ENCODE data around the gene BNIP5. TPM values are rescaled to one million over a fixed set of nuclear protein-coding genes. Genes with fewer than 3 reads are reported as not detected.
A peak's percentile ranks its signal among the peaks of the same experiment; 100 is the strongest.

BNIP5 gene
- total and polyA plus RNA-seq, 2 of the 13 experiments (the other 11 are each of a cell fraction or from before 2014, with no cell fraction given), result not detected

- intact Hi-C loops (cut with micrococcal nuclease; ENCODE audit: unreplicated experiment), result no loop called here
- 69% methylated on average over 14 of the region's 14 CpGs for WGBS (ENCODE audit: low lambda C conversion rate)
- Histone ChIP-seq H3K4me2 (ENCODE audit: low read depth, low read length) (no peak overlapping the region), H3K79me2 (ENCODE audit: insufficient read depth, low read length) (no peaks in the 10 kb centered on the region), H3K9me3 (ENCODE audit: low read length) (no peaks in the 10 kb centered on the region), H4K20me1 (ENCODE audit: insufficient read depth, low read length) (no peaks in the 10 kb centered on the region), H3K4me3 (replicated peaks in 1 of 3; ENCODE audit: insufficient read depth in 1 of 3, low read depth in 2 of 3, low read length in 3 of 3) (no peak overlapping the region), H3K27ac (ENCODE audit: extremely low read length, insufficient read depth, low read length) (no peak overlapping the region), H3K4me1 (ENCODE audit: insufficient read depth, low read length) (peaks cover 11% of the 10 kb centered on the region), H3K27me3 (ENCODE audit: control insufficient read depth in 1 of 2, insufficient read depth in 2 of 2, low read length in 2 of 2) (peaks cover 4 to 45% of the 10 kb centered on the region in 2 experiments; a peak in 4 of 5 replicates), H3K9ac (ENCODE audit: insufficient read depth, low read depth, low read length) (no peak overlapping the region), H3K36me3 (replicated peaks in 1 of 2; ENCODE audit: control insufficient read depth in 1 of 2, insufficient read depth in 2 of 2, low read length in 2 of 2) (no peaks in the 10 kb centered on the region; a peak in 1 of 5 replicates), H2AFZ (ENCODE audit: low read length) (no peak overlapping the region)
- ChIA-PET CTCF (ENCODE audit: low intra/inter-chr PET ratio, low total read pairs) (no interaction called here), POLR2A (no interaction called here)
- no peak for TF ChIP-seq MYNN (CRISPR knock-in tag; IDR thresholded peaks at IDR 0.05; ENCODE audit: low read depth)
- TF ChIP-seq, protein P1, sequence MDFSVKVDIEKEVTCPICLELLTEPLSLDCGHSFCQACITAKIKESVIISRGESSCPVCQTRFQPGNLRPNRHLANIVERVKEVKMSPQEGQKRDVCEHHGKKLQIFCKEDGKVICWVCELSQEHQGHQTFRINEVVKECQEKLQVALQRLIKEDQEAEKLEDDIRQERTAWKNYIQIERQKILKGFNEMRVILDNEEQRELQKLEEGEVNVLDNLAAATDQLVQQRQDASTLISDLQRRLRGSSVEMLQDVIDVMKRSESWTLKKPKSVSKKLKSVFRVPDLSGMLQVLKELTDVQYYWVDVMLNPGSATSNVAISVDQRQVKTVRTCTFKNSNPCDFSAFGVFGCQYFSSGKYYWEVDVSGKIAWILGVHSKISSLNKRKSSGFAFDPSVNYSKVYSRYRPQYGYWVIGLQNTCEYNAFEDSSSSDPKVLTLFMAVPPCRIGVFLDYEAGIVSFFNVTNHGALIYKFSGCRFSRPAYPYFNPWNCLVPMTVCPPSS (IDR thresholded peaks at IDR 0.05), result 0 out of 2 replicates have a peak, but pooled peaks have one; percentile 28
- FAIRE-seq (no peak), ATAC-seq (peak; percentile 42), DNase-seq (ENCODE audit: low spot score) (no peak)
- no TSS peak for BruUV-seq (replicated peaks)
- in situ Hi-C loops (cut with HindIII; ENCODE audit: extremely low pct_ligation_motif_present, low pct_unique_long_range_greater_than_20kb), result no loop called here
These were observed 6.8 kb downstream of the BNIP5 start for GRCh38 chr6:36329798-36330291.

DNA sequence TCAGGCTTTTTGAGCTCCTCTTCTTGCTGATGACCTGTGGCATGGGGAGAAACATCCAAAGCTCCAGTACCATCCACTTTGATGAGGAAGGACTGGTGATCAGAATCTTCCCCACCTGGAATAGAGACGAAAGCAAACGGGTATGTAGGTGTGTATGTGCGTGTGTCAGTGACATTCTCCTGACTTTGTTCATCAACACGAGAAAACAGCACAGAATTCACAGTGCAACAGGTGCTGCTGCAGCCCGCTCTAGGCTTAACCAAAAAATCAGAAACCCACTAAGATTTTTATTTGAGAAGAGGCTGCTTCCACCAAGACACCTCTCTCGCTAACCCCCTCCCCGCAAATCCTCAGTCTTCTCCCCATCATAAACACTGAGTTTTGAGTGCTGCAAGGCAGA, 8.1 kb downstream of the BNIP5 start:
- peaks cover 0 to 32% of the 10 kb centered on the region in 2 experiments; a peak in 3 of 5 replicates for H3K27me3 ChIP-seq (ENCODE audit: control insufficient read depth in 1 of 2, insufficient read depth in 2 of 2, low read length in 2 of 2)
- TF ChIP-seq, protein P2, sequence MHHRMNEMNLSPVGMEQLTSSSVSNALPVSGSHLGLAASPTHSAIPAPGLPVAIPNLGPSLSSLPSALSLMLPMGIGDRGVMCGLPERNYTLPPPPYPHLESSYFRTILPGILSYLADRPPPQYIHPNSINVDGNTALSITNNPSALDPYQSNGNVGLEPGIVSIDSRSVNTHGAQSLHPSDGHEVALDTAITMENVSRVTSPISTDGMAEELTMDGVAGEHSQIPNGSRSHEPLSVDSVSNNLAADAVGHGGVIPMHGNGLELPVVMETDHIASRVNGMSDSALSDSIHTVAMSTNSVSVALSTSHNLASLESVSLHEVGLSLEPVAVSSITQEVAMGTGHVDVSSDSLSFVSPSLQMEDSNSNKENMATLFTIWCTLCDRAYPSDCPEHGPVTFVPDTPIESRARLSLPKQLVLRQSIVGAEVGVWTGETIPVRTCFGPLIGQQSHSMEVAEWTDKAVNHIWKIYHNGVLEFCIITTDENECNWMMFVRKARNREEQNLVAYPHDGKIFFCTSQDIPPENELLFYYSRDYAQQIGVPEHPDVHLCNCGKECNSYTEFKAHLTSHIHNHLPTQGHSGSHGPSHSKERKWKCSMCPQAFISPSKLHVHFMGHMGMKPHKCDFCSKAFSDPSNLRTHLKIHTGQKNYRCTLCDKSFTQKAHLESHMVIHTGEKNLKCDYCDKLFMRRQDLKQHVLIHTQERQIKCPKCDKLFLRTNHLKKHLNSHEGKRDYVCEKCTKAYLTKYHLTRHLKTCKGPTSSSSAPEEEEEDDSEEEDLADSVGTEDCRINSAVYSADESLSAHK (CRISPR knock-in tag; IDR thresholded peaks at IDR 0.05; ENCODE audit: borderline replicate concordance), result no peak
- TF ChIP-seq ATF7-NPFF (CRISPR knock-in tag; IDR thresholded peaks at IDR 0.05; ENCODE audit: low read depth), result no peak
- no peak for TF ChIP-seq TAF1 (CRISPR knock-in tag; IDR thresholded peaks at IDR 0.05)
- in situ Hi-C loops (cut with HindIII; ENCODE audit: extremely low pct_ligation_motif_present, low pct_unique_long_range_greater_than_20kb) (no loop called here), intact Hi-C loops (cut with micrococcal nuclease; ENCODE audit: unreplicated experiment) (no loop called here)
- no TSS peak for BruUV-seq (replicated peaks)
- no peaks in the 10 kb centered on the region for H3K4me1 ChIP-seq (ENCODE audit: insufficient read depth, low read length)
- no peak overlapping the region for H2AFZ ChIP-seq (ENCODE audit: low read length)
- no peak overlapping the region for H3K4me2 ChIP-seq (ENCODE audit: low read depth, low read length)
- H3K79me2 ChIP-seq (ENCODE audit: insufficient read depth, low read length), result no peaks in the 10 kb centered on the region
- H3K9ac ChIP-seq (ENCODE audit: insufficient read depth, low read depth, low read length), result no peak overlapping the region
- no peak for ATAC-seq
- H4K20me1 ChIP-seq (ENCODE audit: insufficient read depth, low read length), result no peaks in the 10 kb centered on the region
- no peaks in the 10 kb centered on the region for H3K9me3 ChIP-seq (ENCODE audit: low read length)
- CTCF ChIA-PET (ENCODE audit: low intra/inter-chr PET ratio, low total read pairs), result no interaction called here
- WGBS (ENCODE audit: low lambda C conversion rate), result 30% methylated on average over 7 of the region's 7 CpGs
- no peak overlapping the region for H3K4me3 ChIP-seq (replicated peaks in 1 of 3; ENCODE audit: insufficient read depth in 1 of 3, low read depth in 2 of 3, low read length in 3 of 3)
- no peaks in the 10 kb centered on the region; a peak in 1 of 5 replicates for H3K36me3 ChIP-seq (replicated peaks in 1 of 2; ENCODE audit: control insufficient read depth in 1 of 2, insufficient read depth in 2 of 2, low read length in 2 of 2)
- no peak for DNase-seq (ENCODE audit: low spot score)
- FAIRE-seq, result no peak
- POLR2A ChIA-PET, result no interaction called here
- no peak overlapping the region for H3K27ac ChIP-seq (ENCODE audit: extremely low read length, insufficient read depth, low read length)

All from HepG2 (cell line).